ENCODE results near the gene SLC24A4.

The SLC24A4 gene

GRCh38 chr14:92507174-92507768 lies 184.3 kb downstream of the SLC24A4 start:
- peak; percentile 98 for DNase-seq

- DNase-seq = peak; percentile 19
Measured at GRCh38 chr14:92510972-92511371, 188.0 kb downstream of the SLC24A4 start.

- no peak for DNase-seq
Measured at GRCh38 chr14:92511453-92512238, 188.7 kb downstream of the SLC24A4 start.

- no peak for DNase-seq
Measured at GRCh38 chr14:92512807-92513203, 189.8 kb downstream of the SLC24A4 start.

- DNase-seq = no peak
Measured at GRCh38 chr14:92513204-92513965, 190.4 kb downstream of the SLC24A4 start, which contains the start of gene RIN3. Gene RIN3 (plus strand): TSS chr14:92513781. CDS start chr14:92513933, 152 bp downstream.

GRCh38 chr14:92513966-92514843 lies 191.2 kb downstream of the SLC24A4 start:
- no peak for DNase-seq

GRCh38 chr14:92514844-92515514 lies 192.0 kb downstream of the SLC24A4 start:
- DNase-seq = no peak

GRCh38 chr14:92515546-92516343 lies 192.8 kb downstream of the SLC24A4 start:
- no peak for DNase-seq

GRCh38 chr14:92516344-92516965 lies 193.5 kb downstream of the SLC24A4 start:
- no peak for DNase-seq

GRCh38 chr14:92516966-92517506 lies 194.1 kb downstream of the SLC24A4 start:
- DNase-seq = no peak

GRCh38 chr14:92517761-92518160 lies 194.8 kb downstream of the SLC24A4 start:
- DNase-seq = no peak

- no peak for DNase-seq
Measured at GRCh38 chr14:92519246-92520101, 196.5 kb downstream of the SLC24A4 start.

- no peak for DNase-seq
Measured at GRCh38 chr14:92520102-92521057, 197.4 kb downstream of the SLC24A4 start.

GRCh38 chr14:92521058-92521415 lies 198.1 kb downstream of the SLC24A4 start:
- no peak for DNase-seq

GRCh38 chr14:92523752-92524151 lies 200.8 kb downstream of the SLC24A4 start:
- DNase-seq = no peak

GRCh38 chr14:92524602-92525185 lies 201.7 kb downstream of the SLC24A4 start:
- no peak for DNase-seq

GRCh38 chr14:92525322-92526095 lies 202.5 kb downstream of the SLC24A4 start:
- no peak for DNase-seq

Data from COR-L47 (cell line).